NCI-H2029 treated with DMSO at 0.1 percent for 48 hours (cell line): ENCODE results near the gene PCLO.

ENCODE experiments used
- DNase-seq: peaks from one replicate; lab custom pipeline; 2025; lab: John Stamatoyannopoulos, UW

The PCLO gene, protein sequence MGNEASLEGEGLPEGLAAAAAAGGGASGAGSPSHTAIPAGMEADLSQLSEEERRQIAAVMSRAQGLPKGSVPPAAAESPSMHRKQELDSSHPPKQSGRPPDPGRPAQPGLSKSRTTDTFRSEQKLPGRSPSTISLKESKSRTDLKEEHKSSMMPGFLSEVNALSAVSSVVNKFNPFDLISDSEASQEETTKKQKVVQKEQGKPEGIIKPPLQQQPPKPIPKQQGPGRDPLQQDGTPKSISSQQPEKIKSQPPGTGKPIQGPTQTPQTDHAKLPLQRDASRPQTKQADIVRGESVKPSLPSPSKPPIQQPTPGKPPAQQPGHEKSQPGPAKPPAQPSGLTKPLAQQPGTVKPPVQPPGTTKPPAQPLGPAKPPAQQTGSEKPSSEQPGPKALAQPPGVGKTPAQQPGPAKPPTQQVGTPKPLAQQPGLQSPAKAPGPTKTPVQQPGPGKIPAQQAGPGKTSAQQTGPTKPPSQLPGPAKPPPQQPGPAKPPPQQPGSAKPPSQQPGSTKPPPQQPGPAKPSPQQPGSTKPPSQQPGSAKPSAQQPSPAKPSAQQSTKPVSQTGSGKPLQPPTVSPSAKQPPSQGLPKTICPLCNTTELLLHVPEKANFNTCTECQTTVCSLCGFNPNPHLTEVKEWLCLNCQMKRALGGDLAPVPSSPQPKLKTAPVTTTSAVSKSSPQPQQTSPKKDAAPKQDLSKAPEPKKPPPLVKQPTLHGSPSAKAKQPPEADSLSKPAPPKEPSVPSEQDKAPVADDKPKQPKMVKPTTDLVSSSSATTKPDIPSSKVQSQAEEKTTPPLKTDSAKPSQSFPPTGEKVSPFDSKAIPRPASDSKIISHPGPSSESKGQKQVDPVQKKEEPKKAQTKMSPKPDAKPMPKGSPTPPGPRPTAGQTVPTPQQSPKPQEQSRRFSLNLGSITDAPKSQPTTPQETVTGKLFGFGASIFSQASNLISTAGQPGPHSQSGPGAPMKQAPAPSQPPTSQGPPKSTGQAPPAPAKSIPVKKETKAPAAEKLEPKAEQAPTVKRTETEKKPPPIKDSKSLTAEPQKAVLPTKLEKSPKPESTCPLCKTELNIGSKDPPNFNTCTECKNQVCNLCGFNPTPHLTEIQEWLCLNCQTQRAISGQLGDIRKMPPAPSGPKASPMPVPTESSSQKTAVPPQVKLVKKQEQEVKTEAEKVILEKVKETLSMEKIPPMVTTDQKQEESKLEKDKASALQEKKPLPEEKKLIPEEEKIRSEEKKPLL (N-terminal part only)

DNA sequence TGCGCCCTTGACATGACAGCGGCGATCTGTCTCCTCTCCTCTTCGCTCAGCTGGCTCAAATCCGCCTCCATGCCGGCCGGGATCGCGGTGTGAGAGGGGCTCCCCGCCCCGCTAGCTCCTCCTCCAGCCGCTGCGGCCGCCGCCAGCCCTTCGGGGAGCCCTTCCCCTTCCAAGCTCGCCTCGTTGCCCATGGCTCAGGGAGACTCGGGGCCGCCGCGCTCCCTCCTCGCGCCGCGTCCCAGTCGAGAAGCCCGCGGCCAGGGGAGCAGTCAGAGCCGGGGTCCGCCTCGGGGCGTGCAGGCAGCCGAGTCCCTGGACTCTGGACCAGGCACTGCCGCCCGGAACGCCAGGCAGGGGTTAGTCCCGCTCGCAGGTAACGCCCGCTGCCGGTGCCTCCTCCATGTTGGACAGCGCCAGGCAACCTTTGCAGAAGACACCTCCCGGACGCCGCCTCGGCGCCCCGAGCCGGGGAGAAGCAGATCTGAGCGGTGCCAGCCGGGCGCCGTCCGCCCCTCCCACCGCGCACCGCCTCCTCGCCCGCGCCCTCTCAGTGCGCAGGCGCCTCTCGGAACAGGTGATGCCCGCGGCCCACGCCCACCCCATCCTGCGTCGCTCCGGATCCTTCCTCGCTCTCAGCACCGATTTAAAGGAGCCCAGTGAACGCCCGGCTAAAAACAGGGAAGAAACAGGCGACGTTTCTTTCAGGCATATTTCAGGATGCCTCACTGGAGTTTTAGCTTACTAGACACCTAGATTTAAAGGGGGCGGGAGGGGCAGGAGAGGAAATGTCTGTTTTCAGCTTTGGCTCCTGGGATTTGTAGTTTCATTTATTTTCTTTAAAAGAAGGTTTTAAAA lies at the start of gene PCLO:
Gene PCLO, minus strand, starts transcription at position 483 of the 855 bp plus-strand sequence. Its CDS starts 292 bp downstream, at position 191.
- DNase-seq = peak; percentile 84

DNA sequence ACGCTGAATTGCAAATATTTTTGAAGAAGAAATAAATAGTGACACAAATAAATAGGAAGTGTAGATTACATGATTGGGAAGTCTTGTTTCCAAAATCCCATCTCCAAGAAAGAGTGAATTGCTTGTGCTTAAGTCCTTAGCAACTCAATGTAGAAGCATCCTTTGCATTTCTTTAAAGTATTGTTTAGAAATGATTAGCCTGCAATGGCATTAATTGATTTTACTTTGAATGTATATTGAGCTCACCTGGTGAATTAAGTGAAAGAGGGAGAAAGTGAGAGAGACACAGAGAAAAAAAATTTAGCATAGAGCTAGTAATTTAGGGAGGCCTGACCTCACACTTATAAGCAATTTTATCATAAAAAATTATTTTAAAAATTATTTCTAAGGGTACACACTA lies 49.0 kb upstream of the PCLO start:
- DNase-seq = no peak

DNA sequence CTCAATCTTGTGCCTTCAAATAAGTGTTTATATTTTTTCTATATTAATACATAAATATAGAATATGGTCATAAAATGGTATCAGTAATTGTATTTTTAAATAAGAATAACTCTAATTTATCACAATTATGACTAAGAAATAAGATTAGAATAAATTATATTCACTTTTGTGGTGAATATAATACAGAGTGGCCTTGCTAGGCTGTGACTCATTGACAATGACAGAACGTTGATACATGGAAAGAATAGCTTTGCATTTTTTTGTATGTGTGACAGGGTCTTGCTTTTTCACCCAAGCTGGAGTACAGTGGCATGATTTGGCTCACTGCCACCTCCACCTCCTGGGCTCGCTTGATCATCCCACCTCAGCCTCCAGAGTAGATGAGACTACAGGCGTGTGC lies 47.8 kb upstream of the PCLO start:
- DNase-seq = no peak

DNA sequence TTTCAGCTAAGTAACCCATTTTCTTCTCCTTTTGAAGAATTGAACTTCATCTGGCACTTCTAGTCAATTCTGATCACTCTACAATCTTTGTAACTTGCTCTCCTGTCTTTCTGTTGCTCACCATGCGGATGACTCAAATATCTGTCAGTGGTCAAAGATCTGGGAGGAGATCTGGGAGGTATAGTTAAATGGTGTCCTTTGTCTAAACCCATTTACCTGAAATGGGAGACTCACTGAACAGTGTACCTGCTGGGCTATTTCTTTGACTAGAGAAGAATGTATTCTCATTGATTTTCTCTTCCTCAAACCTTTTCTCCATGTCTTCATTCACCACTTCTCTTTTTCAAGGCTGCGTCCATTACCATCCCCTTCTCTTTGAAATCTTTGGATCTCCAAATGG lies 42.0 kb upstream of the PCLO start:
- DNase-seq = no peak

DNA sequence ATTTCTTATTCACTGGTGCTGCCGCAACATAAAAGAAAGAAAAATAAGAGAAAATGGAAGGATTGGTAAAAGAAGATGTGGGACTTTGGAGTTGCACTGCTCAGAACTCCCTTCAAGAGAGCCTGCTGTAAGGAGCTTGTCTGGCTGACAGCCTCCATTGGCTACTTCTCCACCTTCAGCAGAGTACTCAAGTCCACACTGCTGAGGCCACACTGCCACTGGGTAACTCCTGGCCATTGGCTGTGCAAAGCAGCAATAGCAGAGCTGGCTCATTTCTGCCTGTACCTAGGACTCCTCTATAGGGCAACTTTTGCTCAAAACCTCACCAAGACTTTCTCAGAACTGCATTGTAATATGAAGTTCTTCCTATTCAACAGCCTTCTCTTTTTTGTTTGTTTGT lies 38.7 kb upstream of the PCLO start:
- no peak for DNase-seq

DNA sequence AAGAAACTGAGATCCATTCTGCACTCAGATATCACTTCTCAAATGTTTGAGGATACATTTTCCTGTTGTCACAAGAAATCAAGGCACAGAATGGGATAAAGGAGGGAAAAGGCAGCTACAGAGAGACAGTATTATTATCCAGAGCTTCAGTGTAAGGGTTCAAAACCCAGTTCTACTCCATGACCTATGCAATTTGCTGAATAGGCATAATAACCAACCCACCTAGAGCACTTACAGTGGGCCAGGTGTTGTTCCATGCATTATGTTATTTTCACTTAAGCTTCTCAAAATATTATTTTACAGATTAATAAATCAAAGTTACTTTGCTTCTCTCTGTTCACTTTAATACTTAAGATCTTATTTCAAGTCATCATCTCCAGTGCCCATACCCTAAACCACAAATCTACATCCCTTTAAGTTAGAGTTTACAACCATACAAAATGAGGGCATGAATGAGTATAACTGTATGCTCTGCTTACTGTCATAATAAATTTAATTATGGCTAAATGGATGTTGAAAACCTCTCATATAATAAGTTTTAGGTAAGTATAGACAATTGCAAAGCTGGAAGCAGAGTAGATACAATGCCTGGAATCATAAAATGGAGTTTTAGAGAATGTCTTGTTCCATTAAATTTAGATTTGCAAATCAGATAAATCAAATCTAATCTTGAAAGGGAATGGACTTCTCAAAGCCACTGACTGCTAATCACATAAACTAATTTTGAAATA lies 28.1 kb upstream of the PCLO start:
- no peak for DNase-seq

DNA sequence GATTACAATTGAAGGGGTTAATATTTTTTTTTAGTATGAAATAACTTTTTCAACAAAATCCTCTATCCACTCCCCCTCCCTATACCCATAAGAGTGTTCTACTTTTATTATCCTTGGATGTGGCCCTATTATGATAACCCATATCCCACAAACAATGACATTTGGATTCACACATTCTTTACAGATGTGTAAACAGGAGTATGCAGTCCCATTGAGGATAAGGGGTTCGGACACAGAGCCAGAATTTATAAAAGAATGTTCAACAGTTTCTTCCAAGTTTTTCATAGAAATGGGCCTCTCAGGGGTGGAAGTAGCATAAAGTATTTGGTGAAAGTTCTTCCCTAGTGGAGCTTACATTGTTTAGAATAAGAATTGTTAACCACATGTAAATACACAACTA lies 16.1 kb upstream of the PCLO start:
- no peak for DNase-seq

DNA sequence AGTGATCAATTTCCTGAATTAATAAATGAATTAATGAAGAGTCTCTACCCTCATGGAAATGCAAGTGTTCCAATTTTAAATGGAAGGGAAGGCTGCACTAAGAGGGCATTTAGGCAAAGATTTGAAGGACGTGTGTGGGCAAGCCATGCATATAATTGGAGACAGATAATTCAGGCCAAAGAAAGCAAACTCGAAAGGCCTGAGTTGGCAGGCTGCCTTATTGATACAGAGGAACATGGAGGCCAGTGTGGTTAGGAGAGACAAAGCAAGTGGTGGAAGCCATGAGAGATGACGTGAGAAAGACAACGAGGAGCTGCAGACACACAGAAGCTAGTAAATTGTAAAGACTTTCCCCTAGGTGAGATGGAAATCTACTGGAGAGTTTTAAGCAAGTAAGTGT lies 15.4 kb upstream of the PCLO start:
- DNase-seq = peak; percentile 57

DNA sequence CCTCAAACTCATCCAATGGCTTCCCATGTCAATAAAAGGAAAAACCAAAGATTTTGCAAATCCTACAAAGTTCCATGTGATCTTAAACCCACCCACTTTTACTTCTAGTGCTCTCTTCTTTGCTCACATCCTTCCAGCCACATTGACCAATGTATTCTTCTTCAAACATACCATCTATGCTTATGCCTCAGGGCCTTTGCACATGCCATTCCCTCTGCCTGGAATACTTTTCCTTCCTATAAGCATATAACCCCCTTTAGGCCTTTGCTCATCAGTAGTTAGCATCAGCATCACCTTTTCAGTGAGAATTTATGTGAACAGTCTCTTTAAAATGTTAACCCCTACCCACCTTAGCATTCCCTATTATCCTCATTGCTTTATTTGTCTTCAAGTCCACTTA lies 11.0 kb upstream of the PCLO start:
- no peak for DNase-seq

DNA sequence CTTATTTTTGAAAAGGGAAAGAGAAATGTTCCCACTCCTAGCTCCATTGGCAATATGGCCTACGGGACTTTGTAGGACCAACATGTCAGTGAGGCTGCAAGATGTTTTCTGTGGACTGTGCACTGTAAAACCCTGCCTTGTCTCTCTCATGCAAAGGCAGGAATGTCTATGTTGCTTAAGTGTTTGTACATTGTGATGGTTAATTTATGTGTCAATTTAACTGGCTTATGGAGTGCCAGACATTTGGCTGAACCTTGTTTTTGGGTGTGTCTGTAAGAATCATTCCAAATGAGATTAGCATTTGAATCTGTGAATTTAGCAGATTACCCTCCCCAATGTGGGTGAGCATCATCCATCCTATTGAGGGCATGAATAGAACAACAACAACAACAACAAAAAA lies 4.1 kb upstream of the PCLO start:
- DNase-seq = no peak

DNA sequence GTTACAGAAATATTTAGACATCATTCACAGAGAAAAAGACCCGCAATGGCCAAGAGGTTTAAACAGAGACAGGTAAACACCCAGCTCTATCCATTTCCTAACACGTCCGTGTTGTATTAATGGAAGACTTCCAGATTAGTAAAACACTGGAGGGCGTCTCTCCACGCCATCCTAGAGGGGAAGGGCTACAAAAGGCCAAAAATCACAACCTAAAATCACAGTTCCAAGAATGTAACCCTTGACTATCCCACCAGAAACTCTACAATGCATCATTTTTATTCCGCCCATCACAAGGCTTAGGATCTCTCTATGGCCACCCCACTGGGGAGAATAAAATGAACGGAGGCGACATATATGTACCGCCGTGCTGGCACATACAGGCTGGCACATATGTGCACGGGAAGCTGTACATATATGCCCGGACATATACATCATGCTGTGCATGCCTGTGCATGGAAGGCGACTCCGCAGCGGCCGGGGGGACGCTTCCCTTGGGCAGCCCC lies 734 bp downstream of the PCLO start:
- peak; percentile 54 for DNase-seq

DNA sequence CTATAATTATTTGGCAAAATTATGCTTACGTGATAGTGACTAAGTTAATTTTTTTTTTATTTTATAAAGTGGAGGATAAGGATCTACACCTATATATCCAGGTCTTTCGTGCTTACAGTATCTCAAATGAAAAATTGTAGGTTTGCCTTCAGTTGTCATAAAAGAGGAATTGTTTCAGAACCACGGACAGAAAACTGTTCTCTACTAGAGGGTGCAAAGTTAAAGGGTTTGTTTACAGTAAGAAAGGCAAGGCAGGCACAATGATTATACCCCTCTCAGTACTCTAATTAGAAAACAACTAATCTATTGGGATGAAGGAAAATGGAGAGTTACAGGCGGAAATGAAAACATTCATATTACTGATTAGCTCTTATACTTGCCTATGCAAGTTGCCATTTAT lies 1.5 kb downstream of the PCLO start:
- no peak for DNase-seq

DNA sequence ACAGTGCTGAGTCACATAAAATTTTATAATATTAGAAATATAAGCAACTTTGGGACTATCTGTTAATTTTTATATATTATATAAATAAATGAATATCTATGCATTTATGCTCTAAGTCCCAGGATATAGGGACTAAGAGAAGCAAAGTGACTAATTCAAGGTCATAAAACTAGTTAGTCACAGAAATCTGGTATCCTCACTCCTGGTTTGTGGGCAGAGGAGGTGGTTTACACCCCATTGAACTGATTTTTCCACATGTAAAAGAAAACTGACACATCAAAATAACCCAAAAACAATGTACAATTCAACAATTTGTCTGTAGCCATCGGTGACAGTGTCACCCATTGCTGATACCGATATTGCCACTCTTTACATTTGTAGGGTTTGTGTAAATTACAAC lies 3.0 kb downstream of the PCLO start:
- DNase-seq = no peak

DNA sequence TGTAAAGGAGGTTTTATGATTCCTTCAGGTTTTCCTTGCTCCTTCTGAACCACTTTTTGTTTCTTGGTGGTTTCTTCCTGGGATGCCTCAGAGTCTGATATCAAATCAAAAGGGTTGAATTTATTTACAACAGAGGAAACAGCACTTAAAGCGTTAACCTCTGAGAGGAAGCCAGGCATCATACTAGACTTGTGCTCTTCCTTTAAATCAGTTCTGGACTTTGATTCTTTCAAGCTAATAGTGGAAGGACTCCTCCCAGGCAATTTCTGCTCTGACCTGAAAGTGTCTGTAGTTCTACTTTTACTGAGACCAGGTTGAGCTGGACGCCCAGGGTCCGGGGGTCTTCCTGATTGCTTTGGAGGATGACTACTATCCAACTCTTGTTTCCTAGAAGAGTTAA lies 6.7 kb downstream of the PCLO start:
- DNase-seq = no peak

DNA sequence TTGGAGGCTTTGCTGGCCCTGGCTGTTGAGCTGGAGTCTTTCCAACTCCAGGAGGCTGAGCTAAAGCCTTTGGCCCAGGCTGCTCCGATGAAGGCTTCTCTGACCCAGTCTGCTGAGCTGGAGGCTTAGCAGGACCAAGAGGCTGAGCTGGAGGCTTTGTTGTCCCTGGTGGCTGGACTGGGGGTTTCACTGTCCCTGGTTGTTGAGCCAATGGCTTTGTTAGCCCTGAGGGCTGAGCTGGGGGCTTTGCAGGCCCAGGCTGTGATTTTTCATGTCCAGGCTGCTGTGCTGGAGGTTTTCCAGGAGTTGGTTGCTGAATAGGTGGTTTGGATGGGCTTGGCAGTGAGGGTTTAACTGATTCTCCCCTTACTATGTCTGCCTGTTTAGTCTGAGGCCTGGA lies 7.3 kb downstream of the PCLO start:
- DNase-seq = no peak

DNA sequence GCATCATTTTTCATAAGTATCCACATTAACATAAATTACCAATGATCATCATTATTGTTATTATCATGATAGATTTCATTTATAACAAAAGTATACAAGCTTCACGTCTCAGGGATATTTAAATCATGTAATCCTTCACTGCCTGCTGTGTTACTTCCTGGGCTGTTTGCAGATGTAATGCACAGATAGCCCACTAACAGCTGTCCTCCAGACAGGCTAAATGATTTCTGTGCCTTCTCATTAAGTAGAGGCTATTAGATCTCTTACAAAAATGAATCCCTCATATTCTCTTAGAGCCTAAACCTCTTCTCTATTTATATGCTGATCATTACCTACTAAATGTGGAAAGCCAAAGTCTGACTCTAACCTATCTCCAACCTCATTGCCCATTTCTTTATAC lies 9.3 kb downstream of the PCLO start:
- no peak for DNase-seq

DNA sequence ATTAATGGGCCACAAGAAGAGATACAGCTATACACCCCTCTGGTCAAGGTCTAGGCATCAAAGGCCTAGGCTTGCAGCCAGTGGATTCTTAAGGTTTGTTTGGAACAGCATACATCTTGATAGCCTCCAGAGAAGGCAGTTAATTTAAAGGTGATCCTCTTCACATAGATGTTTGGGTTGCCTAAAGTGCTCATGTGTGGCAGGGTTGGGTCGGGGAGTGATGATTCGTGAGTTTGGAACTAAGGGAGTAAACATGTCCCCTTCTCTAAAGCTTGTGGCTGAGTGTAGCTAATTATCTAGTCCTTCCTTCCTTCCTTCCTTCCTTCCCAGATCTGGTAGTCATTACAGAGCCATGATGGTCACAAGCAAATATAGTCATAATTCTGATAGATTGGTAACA lies 12.4 kb downstream of the PCLO start:
- no peak for DNase-seq

DNA sequence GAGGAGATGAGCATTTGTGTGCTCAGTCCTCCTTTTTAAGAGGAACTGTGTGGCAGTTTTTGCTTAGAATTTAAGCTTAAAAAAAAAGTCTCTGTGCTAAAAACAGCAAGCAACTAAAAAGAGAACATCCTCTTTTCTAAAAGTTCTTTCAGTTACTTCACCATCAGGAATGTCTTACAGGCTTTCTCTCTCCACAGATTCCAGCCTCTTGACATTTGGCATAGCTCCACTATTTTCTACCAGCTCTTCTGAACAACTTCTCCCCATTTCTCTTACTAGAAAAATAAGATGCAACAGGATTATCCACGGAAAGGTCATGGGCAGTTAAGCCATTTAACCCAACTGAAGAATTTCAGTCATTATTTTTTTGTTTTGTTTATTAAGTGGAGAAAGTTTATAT lies 13.2 kb downstream of the PCLO start:
- DNase-seq = no peak

DNA sequence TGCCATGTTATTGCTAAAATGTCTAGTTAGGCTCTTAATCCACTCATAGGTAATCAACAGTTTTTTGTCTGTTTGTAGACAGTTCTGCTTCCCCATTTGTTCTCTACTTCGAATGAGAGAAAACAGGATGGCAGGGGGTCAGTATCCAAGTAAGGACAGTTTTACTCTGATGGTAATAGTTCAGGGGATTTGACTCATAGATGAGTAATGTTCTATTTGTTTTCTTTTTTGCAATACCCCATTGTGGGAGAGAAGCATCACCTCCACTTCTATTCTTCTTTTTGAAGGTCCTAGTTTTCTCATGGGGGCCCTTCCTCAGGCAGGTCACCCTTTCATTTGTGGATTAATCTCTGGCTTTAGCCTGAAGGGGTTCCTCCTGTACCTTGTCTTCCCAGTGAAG lies 13.9 kb downstream of the PCLO start:
- DNase-seq = no peak

DNA sequence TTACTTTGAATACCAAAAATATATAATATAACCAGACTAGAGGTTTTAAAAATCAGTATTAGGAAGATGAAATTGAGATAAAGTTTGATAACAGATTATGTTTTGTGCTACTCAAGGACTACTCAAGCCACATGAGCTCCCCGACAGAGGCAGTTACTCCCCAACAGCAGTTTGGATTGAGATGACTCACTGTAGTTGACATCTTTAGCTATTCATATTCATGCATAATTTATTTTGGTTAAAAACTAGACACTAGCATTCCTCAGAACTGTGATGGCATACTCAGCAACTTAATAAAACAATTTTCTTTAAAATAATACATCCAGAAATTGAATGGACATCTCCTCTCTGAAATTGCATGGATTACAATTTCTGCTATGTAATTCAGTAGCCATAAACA lies 19.6 kb downstream of the PCLO start:
- DNase-seq = no peak

DNA sequence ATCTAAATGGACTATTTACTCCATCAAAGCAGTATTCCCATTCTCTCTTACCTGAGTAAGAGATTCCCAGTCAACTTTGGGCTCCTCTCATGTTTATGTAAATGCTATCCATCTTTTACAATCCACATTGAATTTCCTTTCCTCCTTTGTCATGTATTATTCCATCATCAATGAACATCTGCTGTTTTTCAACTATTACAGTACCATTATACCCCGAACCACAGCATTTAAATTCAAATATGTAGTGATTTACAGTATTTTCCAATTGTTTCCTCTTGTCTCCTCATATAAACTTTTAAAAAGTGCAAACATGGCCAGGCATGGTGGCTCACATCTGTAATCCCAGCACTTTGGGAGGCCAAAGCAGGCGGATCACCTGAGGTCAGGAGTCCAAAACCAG lies 20.3 kb downstream of the PCLO start:
- no peak for DNase-seq
